Measurements from ENCODE around the gene CAMSAP2.

Gene CAMSAP2

GRCh38 chr1:200887772-200888348 lies 149.2 kb downstream of the CAMSAP2 start:
- no peaks in the 10 kb centered on the region for H3F3A ChIP-seq (ENCODE audit: insufficient read depth, low read length)
- no peaks in the 10 kb centered on the region for H3K9me2 ChIP-seq (ENCODE audit: low read depth, low read length)
- H3K4me2 ChIP-seq (ENCODE audit: low read length): no peak overlapping the region
- no peak overlapping the region for H3K9ac ChIP-seq (ENCODE audit: low read length)
- peaks cover 4% of the 10 kb centered on the region; the same call in 1 of the 2 replicates for H3K27me3 ChIP-seq (ENCODE audit: insufficient read depth, low read length)
- no peak overlapping the region for H3K4me3 ChIP-seq (ENCODE audit: low read depth, low read length, poor library complexity, severe bottlenecking)
- H3K79me2 ChIP-seq (ENCODE audit: insufficient read depth, low read length): no peaks in the 10 kb centered on the region
- no peaks in the 10 kb centered on the region for H4K20me1 ChIP-seq (ENCODE audit: insufficient read depth, low read length)
- H3K4me1 ChIP-seq (ENCODE audit: insufficient read depth, low read length, severe bottlenecking): no peaks in the 10 kb centered on the region
- no peaks in the 10 kb centered on the region for H3K9me3 ChIP-seq (ENCODE audit: low read length)
- H2AFZ ChIP-seq (ENCODE audit: low read length): no peak overlapping the region
- no peaks in the 10 kb centered on the region for H3K36me3 ChIP-seq (ENCODE audit: insufficient read depth, low read length)
- H3K27ac ChIP-seq (ENCODE audit: low read depth, low read length, poor library complexity, severe bottlenecking): no peak overlapping the region
- TF ChIP-seq, protein P1, sequence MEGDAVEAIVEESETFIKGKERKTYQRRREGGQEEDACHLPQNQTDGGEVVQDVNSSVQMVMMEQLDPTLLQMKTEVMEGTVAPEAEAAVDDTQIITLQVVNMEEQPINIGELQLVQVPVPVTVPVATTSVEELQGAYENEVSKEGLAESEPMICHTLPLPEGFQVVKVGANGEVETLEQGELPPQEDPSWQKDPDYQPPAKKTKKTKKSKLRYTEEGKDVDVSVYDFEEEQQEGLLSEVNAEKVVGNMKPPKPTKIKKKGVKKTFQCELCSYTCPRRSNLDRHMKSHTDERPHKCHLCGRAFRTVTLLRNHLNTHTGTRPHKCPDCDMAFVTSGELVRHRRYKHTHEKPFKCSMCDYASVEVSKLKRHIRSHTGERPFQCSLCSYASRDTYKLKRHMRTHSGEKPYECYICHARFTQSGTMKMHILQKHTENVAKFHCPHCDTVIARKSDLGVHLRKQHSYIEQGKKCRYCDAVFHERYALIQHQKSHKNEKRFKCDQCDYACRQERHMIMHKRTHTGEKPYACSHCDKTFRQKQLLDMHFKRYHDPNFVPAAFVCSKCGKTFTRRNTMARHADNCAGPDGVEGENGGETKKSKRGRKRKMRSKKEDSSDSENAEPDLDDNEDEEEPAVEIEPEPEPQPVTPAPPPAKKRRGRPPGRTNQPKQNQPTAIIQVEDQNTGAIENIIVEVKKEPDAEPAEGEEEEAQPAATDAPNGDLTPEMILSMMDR (IDR thresholded peaks at IDR 0.05; ENCODE audit: low read length): no peak
- no peak for TF ChIP-seq EZH2 (IDR thresholded peaks at IDR 0.05; ENCODE audit: borderline replicate concordance, low read length)

DNA sequence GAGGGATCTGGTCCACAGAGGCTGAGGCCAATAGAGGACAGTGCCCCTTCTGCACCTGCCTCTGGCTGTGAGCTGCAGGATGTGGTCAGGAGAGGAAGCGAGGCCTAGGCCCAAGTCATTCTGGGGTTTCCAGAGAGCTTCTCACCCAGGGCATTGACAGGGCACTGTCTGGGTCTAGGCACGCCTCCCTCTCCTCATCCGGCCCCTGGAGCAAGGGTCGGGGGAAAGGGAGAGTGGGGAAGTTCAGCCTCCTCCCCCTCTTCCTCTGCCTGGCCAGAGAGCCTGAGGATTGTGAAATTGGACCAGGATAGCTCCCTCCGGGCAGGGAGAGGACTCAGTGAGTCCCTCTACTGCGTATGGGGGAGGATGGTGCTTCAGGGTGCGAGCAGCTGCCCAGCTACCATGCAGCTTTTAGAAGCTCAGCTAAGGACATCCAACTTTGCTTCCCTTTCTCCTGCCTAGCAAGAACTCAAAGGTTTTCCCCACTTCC lies 149.7 kb downstream of the CAMSAP2 start:
- H3K27ac ChIP-seq (ENCODE audit: low read depth, low read length, poor library complexity, severe bottlenecking): no peak overlapping the region
- no peak overlapping the region for H3K4me3 ChIP-seq (ENCODE audit: low read depth, low read length, poor library complexity, severe bottlenecking)
- H3K4me1 ChIP-seq (ENCODE audit: insufficient read depth, low read length, severe bottlenecking): no peaks in the 10 kb centered on the region
- no peaks in the 10 kb centered on the region for H3K36me3 ChIP-seq (ENCODE audit: insufficient read depth, low read length)
- H3K4me2 ChIP-seq (ENCODE audit: low read length): no peak overlapping the region
- no peaks in the 10 kb centered on the region for H3K79me2 ChIP-seq (ENCODE audit: insufficient read depth, low read length)
- H3K9ac ChIP-seq (ENCODE audit: low read length): no peak overlapping the region
- H2AFZ ChIP-seq (ENCODE audit: low read length): no peak overlapping the region
- no peaks in the 10 kb centered on the region for H3K9me3 ChIP-seq (ENCODE audit: low read length)
- no peaks in the 10 kb centered on the region for H3K9me2 ChIP-seq (ENCODE audit: low read depth, low read length)
- no peaks in the 10 kb centered on the region for H4K20me1 ChIP-seq (ENCODE audit: insufficient read depth, low read length)
- H3F3A ChIP-seq (ENCODE audit: insufficient read depth, low read length): no peaks in the 10 kb centered on the region
- H3K27me3 ChIP-seq (ENCODE audit: insufficient read depth, low read length): peaks cover 4% of the 10 kb centered on the region; the same call in 1 of the 2 replicates
- TF ChIP-seq, protein P1 (IDR thresholded peaks at IDR 0.05; ENCODE audit: low read length): no peak
- TF ChIP-seq EZH2 (IDR thresholded peaks at IDR 0.05; ENCODE audit: borderline replicate concordance, low read length): no peak

DNA sequence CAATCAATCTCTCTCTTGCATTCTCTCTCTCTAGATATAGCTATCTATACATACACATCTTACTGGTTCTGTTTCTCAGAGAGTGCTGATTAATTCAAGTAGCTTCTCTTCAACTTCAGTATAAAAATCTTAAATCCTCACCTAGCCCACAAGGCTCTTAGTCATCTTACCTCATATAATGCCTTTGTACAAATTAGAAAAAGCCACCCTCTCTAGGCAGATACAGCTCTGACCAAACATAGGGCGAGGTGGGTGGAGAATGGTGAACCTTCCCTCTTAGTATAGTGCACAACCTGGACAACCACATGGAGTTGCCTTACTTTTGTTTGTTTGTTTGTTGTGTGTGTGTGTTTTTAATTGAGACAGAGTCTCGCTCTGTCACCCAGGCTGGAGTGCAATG lies 150.9 kb downstream of the CAMSAP2 start:
- Histone ChIP-seq H3K36me3 (ENCODE audit: insufficient read depth, low read length) (no peaks in the 10 kb centered on the region), H3K4me1 (ENCODE audit: insufficient read depth, low read length, severe bottlenecking) (no peaks in the 10 kb centered on the region), H3K9me3 (ENCODE audit: low read length) (no peaks in the 10 kb centered on the region), H3K4me2 (ENCODE audit: low read length) (no peak overlapping the region), H3K27me3 (ENCODE audit: insufficient read depth, low read length) (peaks cover 4% of the 10 kb centered on the region; the same call in 1 of the 2 replicates), H3F3A (ENCODE audit: insufficient read depth, low read length) (no peaks in the 10 kb centered on the region), H3K9ac (ENCODE audit: low read length) (no peak overlapping the region), H3K4me3 (ENCODE audit: low read depth, low read length, poor library complexity, severe bottlenecking) (no peak overlapping the region), H3K9me2 (ENCODE audit: low read depth, low read length) (no peaks in the 10 kb centered on the region), H3K79me2 (ENCODE audit: insufficient read depth, low read length) (no peaks in the 10 kb centered on the region), H3K27ac (ENCODE audit: low read depth, low read length, poor library complexity, severe bottlenecking) (no peak overlapping the region), H2AFZ (ENCODE audit: low read length) (no peak overlapping the region), H4K20me1 (ENCODE audit: insufficient read depth, low read length) (no peaks in the 10 kb centered on the region)
- TF ChIP-seq EZH2 (IDR thresholded peaks at IDR 0.05; ENCODE audit: borderline replicate concordance, low read length): no peak
- TF ChIP-seq, protein P1 (IDR thresholded peaks at IDR 0.05; ENCODE audit: low read length): no peak
